GM19372 (cell line): ENCODE data around the gene UQCR11.
"Not testable (repeated sequence)": the region's sequence is repeated elsewhere in the genome, so short reads cannot be mapped to it uniquely, and the experiment has no call there.

Experiments
- ATAC-seq: cut with Tn5 transposase; IDR thresholded peaks from one replicate; pipeline ENCODE4 v1.9.1; 2021; ENCODE audit warnings: mild to moderate bottlenecking, low read depth, moderate library complexity; ENCODE audit not compliant: unreplicated experiment

Gene UQCR11

GRCh38 chr19:1605236-1606137, at the start of gene UQCR11:
Gene UQCR11, minus strand, starts transcription at chr19:1605462. Its CDS starts 53 bp downstream, at chr19:1605409.
- peak; percentile 88 for ATAC-seq

- ATAC-seq, result no peak
Observed at GRCh38 chr19:1654178-1654792, 49.0 kb upstream of the UQCR11 start.

GRCh38 chr19:1653300-1653628, 48.0 kb upstream of the UQCR11 start:
- ATAC-seq, result no peak

- peak; percentile 74 for ATAC-seq
Observed at GRCh38 chr19:1652471-1653299, 47.4 kb upstream of the UQCR11 start, which contains the start of gene TCF3. Gene TCF3, minus strand, starts transcription at chr19:1652615. Its CDS starts 2,367 bp downstream, at chr19:1650248.

GRCh38 chr19:1651568-1652291, 46.5 kb upstream of the UQCR11 start:
- no peak for ATAC-seq

GRCh38 chr19:1650650-1651567, 45.6 kb upstream of the UQCR11 start:
- ATAC-seq, result no peak

GRCh38 chr19:1649706-1650649, 44.7 kb upstream of the UQCR11 start:
- no peak for ATAC-seq

GRCh38 chr19:1648920-1649541, 43.8 kb upstream of the UQCR11 start:
- no peak for ATAC-seq

GRCh38 chr19:1648459-1648849, 43.2 kb upstream of the UQCR11 start:
- ATAC-seq, result no peak

GRCh38 chr19:1647501-1648458, 42.5 kb upstream of the UQCR11 start:
- no peak for ATAC-seq

- no peak for ATAC-seq
Observed at GRCh38 chr19:1646659-1647453, 41.6 kb upstream of the UQCR11 start.

- no peak for ATAC-seq
Observed at GRCh38 chr19:1646149-1646548, 40.9 kb upstream of the UQCR11 start.

- ATAC-seq, result no peak
Observed at GRCh38 chr19:1645299-1645698, 40.0 kb upstream of the UQCR11 start.

- no peak for ATAC-seq
Observed at GRCh38 chr19:1644070-1644469, 38.8 kb upstream of the UQCR11 start.

- not testable (repeated sequence) for ATAC-seq
Observed at GRCh38 chr19:1640893-1641448, 35.7 kb upstream of the UQCR11 start.
